H9 (cell line): ENCODE measurements around the gene IL12RB1. TPM values are rescaled to one million over a fixed set of nuclear protein-coding genes. Genes with fewer than 3 reads are reported as not detected.

Experiments used
- DNase-seq: peaks from one replicate; pipeline ENCODE4 v3.0.0-alpha.2; 2017
- H2AFZ ChIP-seq: one replicate; pipeline ENCODE4 v1.6.1; 2013; ENCODE audit warnings: mild to moderate bottlenecking, low read length, control low read depth, moderate library complexity
- H2AK5ac ChIP-seq: 2 replicates; pipeline ENCODE4 v1.6.1; 2013; ENCODE audit warnings: low read length, control low read depth, mixed read lengths; ENCODE audit not compliant: insufficient read length
- H2BK120ac ChIP-seq: one replicate; pipeline ENCODE4 v1.6.1; 2013; ENCODE audit warnings: low read depth, mild to moderate bottlenecking, low read length, control low read depth, inconsistent platforms; ENCODE audit not compliant: poor library complexity, severe bottlenecking
- H2BK12ac ChIP-seq: 2 replicates; pipeline ENCODE4 v1.6.1; 2013; ENCODE audit warnings: low read length, control low read depth, mixed read lengths, low read depth; ENCODE audit not compliant: insufficient read length
- H2BK15ac ChIP-seq: 2 replicates; pipeline ENCODE4 v1.6.1; 2013; ENCODE audit warnings: low read depth, low read length, control low read depth
- H2BK20ac ChIP-seq: one replicate; pipeline ENCODE4 v1.6.1; 2013; ENCODE audit warnings: low read depth, mild to moderate bottlenecking, low read length, control low read depth, inconsistent platforms; ENCODE audit not compliant: poor library complexity, severe bottlenecking
- H2BK5ac ChIP-seq: 2 replicates; pipeline ENCODE4 v1.6.1; 2013; ENCODE audit warnings: low read length, control low read depth, mixed read lengths; ENCODE audit not compliant: insufficient read length
- H3K14ac ChIP-seq: 2 replicates; pipeline ENCODE4 v1.6.1; 2013; ENCODE audit warnings: low read length, control low read depth; ENCODE audit not compliant: insufficient read depth
- H3K18ac ChIP-seq: 2 replicates; pipeline ENCODE4 v1.6.1; 2013; ENCODE audit warnings: low read depth, mild to moderate bottlenecking, mixed read lengths, low read length, control low read depth; ENCODE audit not compliant: insufficient read length
- H3K23ac ChIP-seq: 2 replicates; pipeline ENCODE4 v1.6.1; 2013; ENCODE audit warnings: low read length, control low read depth, mixed read lengths, low read depth; ENCODE audit not compliant: insufficient read length
- H3K23me2 ChIP-seq: 2 replicates; pipeline ENCODE4 v1.6.1; 2013; ENCODE audit warnings: low read depth, mild to moderate bottlenecking, mixed read lengths, low read length, control low read depth; ENCODE audit not compliant: insufficient read length, poor library complexity, severe bottlenecking
- H3K27ac ChIP-seq: 2 replicates; pipeline ENCODE4 v1.5.1; 2013; ENCODE audit warnings: low read length, control low read depth, mixed read lengths, low read depth; ENCODE audit not compliant: insufficient read length
- H3K27me3 ChIP-seq: 2 replicates; pipeline ENCODE4 v1.6.1; 2013; ENCODE audit warnings: low read length, control low read depth, inconsistent platforms; ENCODE audit not compliant: insufficient read depth
- H3K4ac ChIP-seq: 2 replicates; pipeline ENCODE4 v1.6.1; 2013; ENCODE audit warnings: low read depth, mild to moderate bottlenecking, control low read depth, inconsistent platforms, low read length, moderate library complexity
- H3K4me1 ChIP-seq: 2 replicates; pipeline ENCODE4 v1.6.1; 2013; ENCODE audit warnings: low read length, control low read depth, inconsistent platforms; ENCODE audit not compliant: insufficient read depth
- H3K4me2 ChIP-seq: 2 replicates; pipeline ENCODE4 v1.6.1; 2013; ENCODE audit warnings: low read length, control low read depth, mixed read lengths; ENCODE audit not compliant: insufficient read length, insufficient read depth
- H3K56ac ChIP-seq: 2 replicates; pipeline ENCODE4 v1.6.1; 2013; ENCODE audit warnings: low read depth, mild to moderate bottlenecking, mixed read lengths, low read length, control low read depth; ENCODE audit not compliant: insufficient read length
- H3K79me1 ChIP-seq: 2 replicates; pipeline ENCODE4 v1.6.1; 2013; ENCODE audit warnings: low read depth, mild to moderate bottlenecking, moderate library complexity, low read length, control low read depth, inconsistent platforms; ENCODE audit not compliant: insufficient read depth, poor library complexity, severe bottlenecking
- H3K79me2 ChIP-seq: 2 replicates; pipeline ENCODE4 v1.6.1; 2013; ENCODE audit warnings: low read length, control low read depth, inconsistent platforms; ENCODE audit not compliant: insufficient read depth
- H3K9ac ChIP-seq: 2 replicates; pipeline ENCODE4 v1.6.1; 2013; ENCODE audit warnings: low read length, control low read depth, mixed read lengths; ENCODE audit not compliant: insufficient read length; ENCODE audit errors: extremely low read depth
- H3K9me3 ChIP-seq: one replicate; pipeline ENCODE4 v1.6.1; 2013; ENCODE audit warnings: low read depth, low read length, inconsistent platforms; ENCODE audit not compliant: control insufficient read depth
- H3T11ph ChIP-seq: one replicate; pipeline ENCODE4 v1.6.1; 2013; ENCODE audit warnings: mild to moderate bottlenecking, low read length, control low read depth, inconsistent platforms
- H4K20me1 ChIP-seq: one replicate; pipeline ENCODE4 v1.6.1; 2013; ENCODE audit not compliant: control insufficient read depth, insufficient read length, insufficient read depth
- H4K5ac ChIP-seq: 2 replicates; pipeline ENCODE4 v1.6.1; 2013; ENCODE audit warnings: low read depth, mild to moderate bottlenecking, mixed read lengths, low read length, control low read depth; ENCODE audit not compliant: insufficient read length
- H4K8ac ChIP-seq: replicated peaks from 2 replicates; pipeline ENCODE4 v1.6.1; 2013; ENCODE audit warnings: low read length, control low read depth, mixed read lengths, low read depth; ENCODE audit not compliant: insufficient read length
- H4K91ac ChIP-seq: 2 replicates; pipeline ENCODE4 v1.6.1; 2013; ENCODE audit warnings: low read depth, mild to moderate bottlenecking, moderate library complexity, mixed read lengths, low read length, control low read depth; ENCODE audit not compliant: insufficient read length
- H3K27ac Mint-ChIP-seq, 3 experiments: 2 replicates in 2 of 3; 3 replicates in 1 of 3; pipeline ENCODE4 v1.8.0; 2020 to 2021; ENCODE audit warnings: mixed read lengths in 3 of 3, mild to moderate bottlenecking in 1 of 3, moderate library complexity in 1 of 3
- H3K27me3 Mint-ChIP-seq: 2 replicates; pipeline ENCODE4 v1.8.0; 2021; ENCODE audit warnings: low read depth, mild to moderate bottlenecking, moderate library complexity, mixed read lengths
- H3K36me3 Mint-ChIP-seq, 3 experiments: 2 replicates in 2 of 3; 3 replicates in 1 of 3; pipeline ENCODE4 v1.8.0; 2020 to 2021; ENCODE audit warnings: low read depth in 3 of 3, mixed read lengths in 3 of 3; ENCODE audit not compliant: insufficient read depth in 1 of 3
- H3K4me1 Mint-ChIP-seq, 2 experiments: 2 replicates each; pipeline ENCODE4 v1.8.0; 2020; ENCODE audit warnings: mixed read lengths in 2 of 2
- H3K4me3 Mint-ChIP-seq, 2 experiments: 2 replicates in 1 of 2; 3 replicates in 1 of 2; pipeline ENCODE4 v1.8.0; 2020 to 2021; ENCODE audit warnings: mild to moderate bottlenecking in 2 of 2, mixed read lengths in 2 of 2, moderate library complexity in 1 of 2
- H3K9me3 Mint-ChIP-seq, 2 experiments: 2 replicates in 1 of 2; 3 replicates in 1 of 2; pipeline ENCODE4 v1.8.0; 2020; ENCODE audit warnings: mild to moderate bottlenecking in 2 of 2, mixed read lengths in 2 of 2, moderate library complexity in 1 of 2
- CTCF ChIP-seq: fragments of 200-600 bp; sonication (generic); conservative IDR thresholded peaks from 3 replicates; pipeline ENCODE4 v1.8.0; 2021; ENCODE audit warnings: antibody characterized with exemption, mild to moderate bottlenecking
- WGBS: extraction: QIAGEN DNeasy Blood & Tissue Kit; methylation state at CpG from one replicate; pipeline ENCODE4 v1.1.7; 2013; ENCODE audit warnings: missing lambda C conversion rate, low lambda C conversion rate, mixed read lengths; ENCODE audit not compliant: insufficient read length; ENCODE audit errors: extremely low coverage; 5-methylcytosine and 5-hydroxymethylcytosine counted together
- total RNA-seq: library from RNA; stranded (reverse); gene quantifications from 2 replicates; pipeline ENCODE4 v1.2.1, GENCODE V29; 2021

Gene IL12RB1
- total RNA-seq, 1 experiment from 2014 or later: not detected

- Histone ChIP-seq H3K23ac (no peak overlapping the region), H2AK5ac (no peak overlapping the region), H3K27ac (no peak overlapping the region), H2BK5ac (no peak overlapping the region), H3K4me1 (no peaks in the 10 kb centered on the region), H3K23me2 (no peaks in the 10 kb centered on the region), H2BK120ac (no peak overlapping the region), H4K20me1 (no peaks in the 10 kb centered on the region), H3K27me3 (no peaks in the 10 kb centered on the region), H3K56ac (no peak overlapping the region), H2BK12ac (no peak overlapping the region), H4K8ac (no peak overlapping the region), H3K79me1 (no peaks in the 10 kb centered on the region), H3T11ph (no peak overlapping the region), H2AFZ (no peak overlapping the region), H3K9me3 (no peaks in the 10 kb centered on the region), H3K4me2 (no peak overlapping the region), H3K9ac (no peak overlapping the region), H3K79me2 (no peaks in the 10 kb centered on the region), H4K5ac (no peak overlapping the region), H4K91ac (no peak overlapping the region), H2BK20ac (no peak overlapping the region), H2BK15ac (no peak overlapping the region), H3K14ac (no peak overlapping the region), H3K4ac (no peak overlapping the region), H3K18ac (no peak overlapping the region)
- WGBS: no CpG with 5 or more reads among the region's 10 CpGs
- H3K4me1 Mint-ChIP-seq: peaks cover 3 to 11% of the 10 kb centered on the region in 2 experiments
- H3K9me3 Mint-ChIP-seq: no peaks in the 10 kb centered on the region; a peak in 1 of 5 replicates
- no peak for DNase-seq
- H3K27ac Mint-ChIP-seq: no peak overlapping the region
- TF ChIP-seq CTCF: no peak
- H3K36me3 Mint-ChIP-seq: no peaks in the 10 kb centered on the region
- no peak overlapping the region for H3K4me3 Mint-ChIP-seq
- peaks cover 4% of the 10 kb centered on the region; the same call in 1 of the 2 replicates for H3K27me3 Mint-ChIP-seq
Observed at GRCh38 chr19:18049385-18049784, 37.3 kb downstream of the IL12RB1 start.
